DND-41 (cell line): Measurements from ENCODE around the gene ITPR1.
A peak's percentile ranks its signal among the peaks of the same experiment; 100 is the strongest.

Experiments used
- ATAC-seq: fragments of 200-7000 bp; cut with Tn5 transposase; 3 replicates; pipeline ENCODE4 v1.9.1; 2021; ENCODE audit warnings: low read depth; ENCODE audit not compliant: insufficient read depth
- DNase-seq: peaks from one replicate; pipeline ENCODE4 v3.0.0-alpha.2; 2020
- H2AFZ ChIP-seq: 2 replicates; pipeline ENCODE4 v1.6.0; 2012; ENCODE audit warnings: low read depth, low read length
- H3K27ac ChIP-seq: 2 replicates; pipeline ENCODE4 v1.5.1; 2012; ENCODE audit warnings: low read length, inconsistent platforms
- H3K27me3 ChIP-seq: fragments of 200-600 bp; sonication (generic); 2 replicates; pipeline ENCODE4 v1.6.0; 2012; ENCODE audit warnings: low read length, mild to moderate bottlenecking, inconsistent platforms; ENCODE audit not compliant: insufficient read depth, poor library complexity
- H3K36me3 ChIP-seq: 2 replicates; pipeline ENCODE4 v1.5.1; 2012; ENCODE audit warnings: low read length, inconsistent platforms; ENCODE audit not compliant: insufficient read depth
- H3K4me1 ChIP-seq: 2 replicates; pipeline ENCODE4 v1.5.1; 2012; ENCODE audit warnings: mild to moderate bottlenecking, low read length; ENCODE audit not compliant: insufficient read depth
- H3K4me2 ChIP-seq: 2 replicates; pipeline ENCODE4 v1.6.0; 2012; ENCODE audit warnings: mild to moderate bottlenecking, moderate library complexity, low read length, inconsistent platforms; ENCODE audit not compliant: insufficient read depth
- H3K4me3 ChIP-seq, 2 experiments: fragments of 200-600 bp in 1 of 2; shearing (Covaris generic) in 1 of 2; 2 replicates each; pipeline ENCODE4 v1.5.1; 2012 to 2016; ENCODE audit warnings: inconsistent platforms in 2 of 2, low read length in 2 of 2, mild to moderate bottlenecking in 2 of 2, low read depth in 1 of 2, moderate library complexity in 1 of 2
- H3K79me2 ChIP-seq: 2 replicates; pipeline ENCODE4 v1.6.0; 2012; ENCODE audit warnings: low read length, inconsistent platforms; ENCODE audit not compliant: insufficient read depth
- H3K9ac ChIP-seq: 2 replicates; pipeline ENCODE4 v1.6.0; 2012; ENCODE audit warnings: low read depth, mild to moderate bottlenecking, inconsistent platforms, low read length, moderate library complexity
- H3K9me3 ChIP-seq: 2 replicates; pipeline ENCODE4 v1.5.1; 2012; ENCODE audit warnings: low read length, moderate library complexity, mild to moderate bottlenecking, inconsistent platforms; ENCODE audit not compliant: insufficient read depth, severe bottlenecking
- H4K20me1 ChIP-seq: 2 replicates; pipeline ENCODE4 v1.6.0; 2012; ENCODE audit warnings: low read length; ENCODE audit not compliant: insufficient read depth
- EZH2 ChIP-seq: IDR thresholded peaks from 3 replicates; pipeline ENCODE4 v1.6.1; 2012; ENCODE audit warnings: borderline replicate concordance, low read depth, mild to moderate bottlenecking, moderate library complexity, low read length, inconsistent platforms; ENCODE audit not compliant: severe bottlenecking
- TF ChIP-seq, protein P1 (sequence below): IDR thresholded peaks from 2 replicates; pipeline ENCODE4 v1.5.1; 2012; ENCODE audit warnings: borderline replicate concordance, low read length, moderate library complexity, mild to moderate bottlenecking; ENCODE audit not compliant: poor library complexity, severe bottlenecking; ENCODE audit errors: extremely low read depth

The ITPR1 gene

DNA sequence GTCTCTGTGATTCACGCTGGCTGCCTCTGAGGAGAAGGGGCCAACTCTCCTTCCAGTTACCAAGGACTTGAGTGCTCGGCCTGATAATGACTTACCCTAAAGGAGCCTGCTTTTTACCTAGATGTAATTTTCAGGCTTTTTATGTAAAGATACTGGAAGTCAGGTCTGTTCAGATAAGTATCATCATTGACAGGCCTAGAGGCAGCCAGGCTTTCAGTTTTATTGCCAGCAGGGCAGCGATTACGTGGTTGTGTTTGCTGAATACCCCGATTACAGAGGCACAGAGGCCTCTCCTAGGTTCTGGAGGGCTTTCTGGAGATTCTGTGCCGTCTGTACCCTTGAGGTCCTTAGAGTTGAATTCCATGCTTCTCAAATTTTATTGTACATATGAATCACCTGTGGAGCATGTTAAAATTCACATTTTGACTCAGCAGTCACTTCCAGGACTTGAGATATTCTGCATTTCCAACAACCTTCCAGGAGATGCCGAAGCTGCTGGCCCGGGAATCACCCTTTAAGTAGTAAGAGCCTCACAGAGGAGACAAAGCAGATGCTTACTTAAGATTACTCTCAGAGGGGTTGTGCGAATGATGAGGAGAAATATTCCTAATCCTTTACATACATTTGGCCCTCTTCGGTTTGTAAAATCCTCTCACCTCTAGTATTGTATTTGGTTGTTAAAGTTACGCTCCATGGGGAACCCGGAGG lies 326.0 kb downstream of the ITPR1 start:
- 0 out of 2 replicates have a peak overlapping the region, but pooled peaks have one; percentile 58 for H3K27ac ChIP-seq
- DNase-seq (no peak), ATAC-seq (no peak)
- H2AFZ ChIP-seq, result no peak overlapping the region
- TF ChIP-seq, protein P1, sequence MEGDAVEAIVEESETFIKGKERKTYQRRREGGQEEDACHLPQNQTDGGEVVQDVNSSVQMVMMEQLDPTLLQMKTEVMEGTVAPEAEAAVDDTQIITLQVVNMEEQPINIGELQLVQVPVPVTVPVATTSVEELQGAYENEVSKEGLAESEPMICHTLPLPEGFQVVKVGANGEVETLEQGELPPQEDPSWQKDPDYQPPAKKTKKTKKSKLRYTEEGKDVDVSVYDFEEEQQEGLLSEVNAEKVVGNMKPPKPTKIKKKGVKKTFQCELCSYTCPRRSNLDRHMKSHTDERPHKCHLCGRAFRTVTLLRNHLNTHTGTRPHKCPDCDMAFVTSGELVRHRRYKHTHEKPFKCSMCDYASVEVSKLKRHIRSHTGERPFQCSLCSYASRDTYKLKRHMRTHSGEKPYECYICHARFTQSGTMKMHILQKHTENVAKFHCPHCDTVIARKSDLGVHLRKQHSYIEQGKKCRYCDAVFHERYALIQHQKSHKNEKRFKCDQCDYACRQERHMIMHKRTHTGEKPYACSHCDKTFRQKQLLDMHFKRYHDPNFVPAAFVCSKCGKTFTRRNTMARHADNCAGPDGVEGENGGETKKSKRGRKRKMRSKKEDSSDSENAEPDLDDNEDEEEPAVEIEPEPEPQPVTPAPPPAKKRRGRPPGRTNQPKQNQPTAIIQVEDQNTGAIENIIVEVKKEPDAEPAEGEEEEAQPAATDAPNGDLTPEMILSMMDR, result no peak
- no peak for TF ChIP-seq EZH2
- no peaks in the 10 kb centered on the region for H3K27me3 ChIP-seq
- H4K20me1 ChIP-seq, result no peaks in the 10 kb centered on the region
- peak overlapping the region; percentile 48; the same call in 1 of the 2 replicates for H3K4me2 ChIP-seq
- no peaks in the 10 kb centered on the region for H3K79me2 ChIP-seq
- peaks cover 14% of the 10 kb centered on the region for H3K36me3 ChIP-seq
- H3K4me1 ChIP-seq, result peaks cover 55% of the 10 kb centered on the region
- no peak overlapping the region for H3K9ac ChIP-seq
- H3K4me3 ChIP-seq, result no peak overlapping the region
- peaks cover 9% of the 10 kb centered on the region for H3K9me3 ChIP-seq

DNA sequence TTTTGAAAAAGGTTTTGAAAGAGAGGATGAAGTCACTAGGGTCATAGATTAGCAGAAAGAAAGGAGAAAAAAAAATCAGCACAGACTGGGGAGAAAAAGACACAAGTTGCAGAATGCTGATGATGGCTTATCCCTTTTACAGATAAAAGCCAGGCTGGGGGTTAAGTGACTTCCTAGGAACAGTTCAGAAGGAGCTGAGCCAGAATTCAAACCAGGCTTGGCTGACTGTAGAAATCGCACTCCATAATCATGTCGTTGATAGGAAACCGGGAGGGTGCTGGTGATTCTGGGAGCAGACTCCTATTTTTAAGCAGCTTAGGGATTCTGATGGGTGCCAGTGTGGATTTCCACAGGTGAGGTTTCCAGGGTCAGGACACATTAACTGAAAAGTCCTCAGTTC lies 326.6 kb downstream of the ITPR1 start:
- Histone ChIP-seq H3K4me2 (peak overlapping the region; percentile 48), H4K20me1 (no peaks in the 10 kb centered on the region)
- ATAC-seq, result no peak

DNA sequence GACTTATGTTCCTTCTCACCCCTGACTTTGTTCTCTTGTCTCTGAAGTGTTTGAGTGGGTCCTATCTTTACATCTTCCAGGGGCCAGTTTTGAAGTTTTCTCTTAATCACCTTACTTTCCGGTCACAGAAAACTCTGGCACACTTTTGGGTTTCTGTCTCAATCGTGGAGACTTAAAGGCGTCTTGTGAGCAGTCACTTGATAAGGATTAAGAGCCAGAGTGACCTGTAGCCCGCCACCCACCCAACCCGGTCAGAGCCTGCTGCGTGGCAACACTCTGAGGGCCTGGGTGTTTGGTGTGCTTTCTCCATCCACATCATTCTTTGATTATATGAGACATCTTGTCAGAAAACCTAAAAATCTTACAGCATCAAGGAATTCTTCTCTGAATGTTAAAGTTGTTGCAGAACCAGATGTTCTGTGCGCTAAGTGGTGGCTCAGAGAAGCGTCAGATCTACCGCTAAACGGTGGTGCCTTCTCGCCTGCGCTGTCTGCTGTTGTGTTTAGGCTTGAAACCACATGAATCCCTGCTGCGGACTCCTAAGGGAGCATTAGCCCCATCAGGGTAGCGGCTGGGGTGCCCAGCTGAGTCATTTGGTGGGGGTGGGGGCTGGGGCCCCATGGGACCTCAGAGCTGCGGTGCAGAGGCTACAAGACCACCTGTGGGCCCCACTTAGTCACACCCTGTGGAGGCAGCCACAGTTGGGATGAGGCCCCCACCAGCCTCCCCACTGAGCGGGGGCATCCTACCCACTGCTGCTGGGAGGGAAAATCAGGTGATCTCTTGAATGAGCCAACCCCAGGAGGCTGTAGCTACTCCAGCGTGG lies 327.4 kb downstream of the ITPR1 start:
- H3K27ac ChIP-seq, result peak overlapping the region; percentile 87
- H4K20me1 ChIP-seq, result no peaks in the 10 kb centered on the region
- DNase-seq (peak; percentile 98), ATAC-seq (peak; percentile 87)
- no peaks in the 10 kb centered on the region for H3K79me2 ChIP-seq
- H3K9ac ChIP-seq, result peak overlapping the region; percentile 39
- H3K4me1 ChIP-seq, result peaks cover 63% of the 10 kb centered on the region
- peaks cover 9% of the 10 kb centered on the region for H3K9me3 ChIP-seq
- H3K4me2 ChIP-seq, result peak overlapping the region; percentile 48
- H2AFZ ChIP-seq, result no peak overlapping the region
- peak overlapping the region in 1 of 2 experiments; percentile 13; a peak in 1 of 4 replicates for H3K4me3 ChIP-seq
- no peaks in the 10 kb centered on the region for H3K27me3 ChIP-seq
- TF ChIP-seq, protein P1, result peak; percentile 2
- TF ChIP-seq EZH2, result no peak
- H3K36me3 ChIP-seq, result peaks cover 14% of the 10 kb centered on the region

More for the DNA sequence above, 326.6 kb downstream of the ITPR1 start:
- DNase-seq, result no peak
- Histone ChIP-seq H3K4me3 (no peak overlapping the region), H3K27ac (peak overlapping the region; percentile 58; the same call in 1 of the 2 replicates), H3K36me3 (peaks cover 14% of the 10 kb centered on the region), H3K4me1 (peaks cover 55% of the 10 kb centered on the region), H3K27me3 (no peaks in the 10 kb centered on the region), H3K9me3 (peaks cover 9% of the 10 kb centered on the region), H2AFZ (no peak overlapping the region), H3K79me2 (no peaks in the 10 kb centered on the region), H3K9ac (peak overlapping the region; percentile 24; the same call in 1 of the 2 replicates)
- TF ChIP-seq, protein P1, result no peak
- TF ChIP-seq EZH2, result no peak
